K562 (cell line): ENCODE results near the gene FASLG. TPM values are rescaled to one million over a fixed set of nuclear protein-coding genes. Genes with fewer than 3 reads are reported as not detected.
A peak's percentile ranks its signal among the peaks of the same experiment; 100 is the strongest.

Experiments
- ATAC-seq: fragments of 200-7000 bp; cut with Tn5 transposase; 3 replicates; pipeline ENCODE4 v1.9.1; 2020; ENCODE audit warnings: moderate library complexity
- BruUV-seq: library from RNA; stranded (reverse); fragments of 400-500 nt; replicated peaks from 2 replicates; lab custom pipeline; 2021; lab: Mats Ljungman, UMichigan
- CTCF ChIA-PET: fragments of 300-600 bp; formaldehyde crosslinking; extraction: SDS; loops from one replicate; lab custom pipeline; 2021; ENCODE audit warnings: low intra/inter-chr PET ratio; lab: Yijun Ruan, JAX
- POLR2A ChIA-PET: fragments of 300-600, 350-650 bp; sonication (Branson Sonifier 250); formaldehyde crosslinking; extraction: SDS; loops from one replicate; lab custom pipeline; 2021; ENCODE audit warnings: antibody characterized with exemption, inconsistent platforms; lab: Yijun Ruan, JAX
- DNase-seq, 4 experiments: peaks; one replicate each; pipeline versions ENCODE4 v3.0.0 to v3.0.0-alpha.2; 2011 to 2018; ENCODE audit warnings: low spot score in 3 of 4, mixed read lengths in 3 of 4; ENCODE audit errors: extremely low read depth in 1 of 4
- FAIRE-seq: peaks from 2 replicates; lab custom pipeline; 2011; peaks lifted over from hg19 to GRCh38; lab: Jason Lieb, UNC
- H2AFZ ChIP-seq: 2 replicates; pipeline ENCODE4 v1.6.0; 2011; ENCODE audit warnings: low read depth, low read length, control low read depth, inconsistent platforms
- H3K27ac ChIP-seq: fragments of 200-600 bp; 3 replicates; pipeline ENCODE4 v1.8.0; 2011; ENCODE audit warnings: low read depth, mild to moderate bottlenecking, control low read depth, inconsistent platforms, low read length, moderate library complexity, mixed read lengths; ENCODE audit errors: extremely low read depth
- H3K27me3 ChIP-seq, 2 experiments: fragments of 300-600 bp in 1 of 2; 2 replicates in 1 of 2; 3 replicates in 1 of 2; pipeline versions ENCODE4 v1.6.0 to v1.8.0; 2011; ENCODE audit warnings: inconsistent platforms in 2 of 2, low read length in 2 of 2, mild to moderate bottlenecking in 1 of 2, mixed read lengths in 1 of 2, moderate library complexity in 1 of 2; ENCODE audit not compliant: control insufficient read depth in 2 of 2, insufficient read depth in 2 of 2
- H3K36me3 ChIP-seq: fragments of 300-600 bp; 3 replicates; pipeline ENCODE4 v1.8.0; 2011; ENCODE audit warnings: mild to moderate bottlenecking, low read length, inconsistent platforms; ENCODE audit not compliant: control insufficient read depth, insufficient read depth
- H3K4me1 ChIP-seq, 2 experiments: fragments of 200-600 bp in 1 of 2; replicated peaks in 1 of 2; 2 replicates in 1 of 2; 3 replicates in 1 of 2; pipeline versions ENCODE4 v1.5.1 to v1.8.0; 2011; ENCODE audit warnings: inconsistent platforms in 2 of 2, low read length in 2 of 2, mild to moderate bottlenecking in 1 of 2, mixed read lengths in 1 of 2, moderate library complexity in 1 of 2; ENCODE audit not compliant: control insufficient read depth in 2 of 2, insufficient read depth in 2 of 2
- H3K4me2 ChIP-seq: 2 replicates; pipeline ENCODE4 v1.6.1; 2011; ENCODE audit warnings: low read length, control low read depth, inconsistent platforms, mixed read lengths; ENCODE audit not compliant: insufficient read depth
- H3K4me3 ChIP-seq: fragments of 200-600 bp; sonication (generic), shearing (Covaris generic); 2 replicates; pipeline ENCODE4 v1.5.1; 2016; ENCODE audit warnings: control low read depth, inconsistent platforms
- H3K79me2 ChIP-seq: fragments of 200-600 bp; 3 replicates; pipeline ENCODE4 v1.8.0; 2011; ENCODE audit warnings: low read length, inconsistent platforms; ENCODE audit not compliant: control insufficient read depth, insufficient read depth
- H3K9ac ChIP-seq, 2 experiments: 2 replicates each; pipeline versions ENCODE4 v1.6.0 to v1.6.1; 2011; ENCODE audit warnings: low read depth in 2 of 2, low read length in 2 of 2, control low read depth in 1 of 2, inconsistent platforms in 1 of 2, mild to moderate bottlenecking in 1 of 2, mixed read lengths in 1 of 2; ENCODE audit not compliant: insufficient read depth in 1 of 2
- H3K9me1 ChIP-seq: one replicate; pipeline ENCODE4 v1.6.0; 2011; ENCODE audit warnings: inconsistent platforms, mild to moderate bottlenecking, low read length, moderate library complexity; ENCODE audit not compliant: control insufficient read depth, insufficient read depth
- H3K9me3 ChIP-seq: replicated peaks from 2 replicates; pipeline ENCODE4 v1.5.1; 2011; ENCODE audit warnings: low read depth, low read length, inconsistent platforms; ENCODE audit not compliant: control insufficient read depth, insufficient read depth
- H4K20me1 ChIP-seq: replicated peaks from 2 replicates; pipeline ENCODE4 v1.6.1; 2011; ENCODE audit warnings: low read length, inconsistent platforms, mixed read lengths; ENCODE audit not compliant: control insufficient read depth, insufficient read depth
- ADNP ChIP-seq: fragments of 200-800 bp; sonication (Bioruptor generic); IDR thresholded peaks from 2 replicates; pipeline ENCODE4 v1.6.1; 2016; ENCODE audit warnings: missing genetic modification characterization, missing compliant biosample characterization
- ETS2 ChIP-seq: IDR thresholded peaks from 2 replicates; pipeline ENCODE4 v1.6.1; 2016; ENCODE audit warnings: borderline replicate concordance, missing genetic modification characterization, mild to moderate bottlenecking, moderate library complexity, missing compliant biosample characterization; ENCODE audit not compliant: poor library complexity, severe bottlenecking
- FOSL1 ChIP-seq: fragments of 200-800 bp; sonication (Bioruptor generic); conservative IDR thresholded peaks from 2 replicates; pipeline ENCODE4 v1.6.1; 2016; ENCODE audit warnings: missing genetic modification characterization, missing compliant biosample characterization
- ID3 ChIP-seq, 2 experiments: fragments of 250-450 bp in 1 of 2; fragments of 450-650 bp in 1 of 2; sonication (Bioruptor Pico) in 1 of 2; IDR thresholded peaks; 2 replicates each; pipeline versions ENCODE4 v1.6.1 to v1.8.0; 2016 to 2021; ENCODE audit warnings: mild to moderate bottlenecking in 2 of 2, moderate library complexity in 2 of 2, missing compliant biosample characterization in 1 of 2, missing genetic modification characterization in 1 of 2
- L3MBTL2 ChIP-seq: fragments of 450-650 bp; IDR thresholded peaks from 2 replicates; pipeline ENCODE4 v1.6.1; 2016; ENCODE audit warnings: mild to moderate bottlenecking, moderate library complexity
- STAT5A ChIP-seq: IDR thresholded peaks from 2 replicates; pipeline ENCODE4 v1.6.1; 2012; ENCODE audit warnings: low read length, inconsistent platforms, borderline replicate concordance
- WHSC1 ChIP-seq: IDR thresholded peaks from one replicate; pipeline ENCODE4 v1.6.1; 2012; ENCODE audit warnings: low read length, control low read depth, inconsistent platforms
- ZKSCAN3 ChIP-seq: fragments of 250-450 bp; sonication (Bioruptor Pico); IDR thresholded peaks from 2 replicates; pipeline ENCODE4 v1.4.0; 2020
- ZNF134 ChIP-seq: fragments of 250-450 bp; sonication (Bioruptor Pico); conservative IDR thresholded peaks from 2 replicates; pipeline ENCODE4 v1.4.0; 2020
- ZNF175 ChIP-seq: fragments of 200-800 bp; sonication (Bioruptor generic); IDR thresholded peaks from 2 replicates; pipeline ENCODE4 v1.6.1; 2016; ENCODE audit warnings: low read depth, mild to moderate bottlenecking, missing genetic modification characterization, missing compliant biosample characterization
- ZNF778 ChIP-seq: fragments of 450-650 bp; formaldehyde crosslinking; IDR thresholded peaks from 2 replicates; pipeline ENCODE4 v1.4.0; 2020; ENCODE audit warnings: mild to moderate bottlenecking, moderate library complexity
- WGBS: fragments of 100-300 bp; shearing (Covaris generic); methylation state at CpG from one replicate; pipeline ENCODE4 v1.1.6; 2016; ENCODE audit warnings: low coverage, mixed read lengths; ENCODE audit not compliant: insufficient coverage; ENCODE audit errors: missing lambda C conversion rate; 5-methylcytosine and 5-hydroxymethylcytosine counted together
- in situ Hi-C: fragments of 300-500 bp; cut with MboI; formaldehyde crosslinking; loops from 4 replicates; pipeline ENCODE4 v1.15.0; 2018; ENCODE audit warnings: inconsistent platforms, mixed read lengths
- intact Hi-C: fragments of 100-400 bp; cut with micrococcal nuclease; formaldehyde crosslinking; loops from 2 replicates; pipeline ENCODE4 v1.14.2; 2022
- polyA plus RNA-seq, 8 experiments: library from polyadenylated mRNA; depleted of rRNA in 4 of 8; stranded (reverse) in 5 of 8; unstranded in 3 of 8; fragments of >200 nt; fragmentation: Nextera tagmentation in 2 of 8; fragmentation: Illumina TruSeq in 1 of 8; extraction: Ambion mirVana in 2 of 8; extraction: Trizol in 1 of 8; gene quantifications; 2 replicates each; pipeline versions ENCODE4 v1.2.1 to v1.2.3, GENCODE V29; 2011 to 2014; ENCODE audit warnings: inconsistent platforms in 1 of 8, missing spikeins in 1 of 8
- total RNA-seq, 7 experiments: library from RNA; depleted of rRNA in 6 of 7; stranded (reverse); fragments of >200 nt in 6 of 7; fragmentation: Illumina TruSeq in 2 of 7; extraction: Trizol in 2 of 7; gene quantifications; 2 replicates each; pipeline versions ENCODE4 v1.2.1 to v1.2.3, GENCODE V29; 2011 to 2021; ENCODE audit warnings: low replicate concordance in 1 of 7

FASLG gene
- total and polyA plus RNA-seq, 9 of the 15 experiments (the other 6 are each of a cell fraction or from before 2014, with no cell fraction given), result not detected

GRCh38 chr1:172698224-172698623 is 39.3 kb downstream of the FASLG start:
- Histone ChIP-seq H4K20me1 (no peaks in the 10 kb centered on the region), H3K4me3 (no peak overlapping the region), H3K36me3 (no peaks in the 10 kb centered on the region), H3K9ac (no peak overlapping the region), H3K27ac (no peak overlapping the region), H3K9me1 (no peaks in the 10 kb centered on the region), H3K9me3 (no peaks in the 10 kb centered on the region), H3K4me1 (peaks cover 0 to 10% of the 10 kb centered on the region in 2 experiments; a peak in 1 of 5 replicates), H3K79me2 (no peaks in the 10 kb centered on the region), H3K4me2 (no peak overlapping the region), H2AFZ (no peak overlapping the region), H3K27me3 (no peaks in the 10 kb centered on the region)
- FAIRE-seq, result no peak
- ATAC-seq, result no peak
- WGBS, result 32% methylated on average over 2 of the region's 2 CpGs
- no peak for DNase-seq
- BruUV-seq, result no TSS peak
- intact Hi-C loops (no loop called here), in situ Hi-C loops (no loop called here)
- CTCF ChIA-PET, result no interaction called here
- POLR2A ChIA-PET, result interaction anchor here (0.6 kb wide), 1 partner anchor 937 kb away, joined by 3 read pairs; no protein-coding TSS in a partner anchor
- TF ChIP-seq ID3 (CRISPR knock-in tag; IDR thresholded peaks at IDR 0.05) (no peak), ID3 (tag; IDR thresholded peaks at IDR 0.05) (peak; percentile 43; the same call in 1 of the 2 replicates), ZNF175 (peak; percentile 53; the same call in 1 of the 2 replicates), L3MBTL2 (no peak), ZKSCAN3 (no peak), WHSC1 (no peak), STAT5A (no peak), FOSL1 (tag) (peak; percentile 67), ZNF134 (CRISPR knock-in tag) (no peak), ADNP (tag) (no peak), ZNF778 (CRISPR knock-in tag) (no peak), ETS2 (tag) (no peak)
